HG02840 (cell line): Measurements from ENCODE around the gene TMEM238.
A peak's percentile ranks its signal among the peaks of the same experiment; 100 is the strongest.
"Not testable (repeated sequence)": the region's sequence is repeated elsewhere in the genome, so short reads cannot be mapped to it uniquely, and the experiment has no call there.

ENCODE experiments used
- ATAC-seq: cut with Tn5 transposase; IDR thresholded peaks from one replicate; pipeline ENCODE4 v1.9.1; 2021; ENCODE audit warnings: mild to moderate bottlenecking, moderate library complexity, moderate number of reproducible peaks; ENCODE audit not compliant: unreplicated experiment, low FRiP score

TMEM238 gene

GRCh38 chr19:55402509-55402908 is 18.4 kb upstream of the TMEM238 start:
- ATAC-seq, result no peak

DNA sequence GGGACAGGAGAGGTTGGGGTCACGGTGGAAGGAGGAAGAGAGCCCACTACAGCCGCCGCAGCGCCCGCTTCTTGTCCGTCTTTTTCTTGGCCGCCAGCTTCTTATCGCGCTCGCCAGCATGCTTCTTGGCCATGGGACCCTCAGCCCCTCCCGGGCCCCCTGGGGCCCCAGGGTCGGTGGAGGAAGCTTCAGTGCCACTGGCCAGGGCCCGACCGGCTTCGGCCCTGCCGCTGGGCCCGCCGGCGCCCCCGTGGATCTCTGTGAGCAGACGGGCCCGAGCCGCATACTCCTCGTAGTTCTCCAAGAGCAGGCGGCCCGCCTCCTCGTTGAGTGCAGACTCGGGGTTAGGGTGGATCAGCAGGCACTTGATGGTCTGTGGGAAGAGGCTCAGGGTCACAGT is 17.3 kb upstream of the TMEM238 start:
- not testable (repeated sequence) for ATAC-seq

DNA sequence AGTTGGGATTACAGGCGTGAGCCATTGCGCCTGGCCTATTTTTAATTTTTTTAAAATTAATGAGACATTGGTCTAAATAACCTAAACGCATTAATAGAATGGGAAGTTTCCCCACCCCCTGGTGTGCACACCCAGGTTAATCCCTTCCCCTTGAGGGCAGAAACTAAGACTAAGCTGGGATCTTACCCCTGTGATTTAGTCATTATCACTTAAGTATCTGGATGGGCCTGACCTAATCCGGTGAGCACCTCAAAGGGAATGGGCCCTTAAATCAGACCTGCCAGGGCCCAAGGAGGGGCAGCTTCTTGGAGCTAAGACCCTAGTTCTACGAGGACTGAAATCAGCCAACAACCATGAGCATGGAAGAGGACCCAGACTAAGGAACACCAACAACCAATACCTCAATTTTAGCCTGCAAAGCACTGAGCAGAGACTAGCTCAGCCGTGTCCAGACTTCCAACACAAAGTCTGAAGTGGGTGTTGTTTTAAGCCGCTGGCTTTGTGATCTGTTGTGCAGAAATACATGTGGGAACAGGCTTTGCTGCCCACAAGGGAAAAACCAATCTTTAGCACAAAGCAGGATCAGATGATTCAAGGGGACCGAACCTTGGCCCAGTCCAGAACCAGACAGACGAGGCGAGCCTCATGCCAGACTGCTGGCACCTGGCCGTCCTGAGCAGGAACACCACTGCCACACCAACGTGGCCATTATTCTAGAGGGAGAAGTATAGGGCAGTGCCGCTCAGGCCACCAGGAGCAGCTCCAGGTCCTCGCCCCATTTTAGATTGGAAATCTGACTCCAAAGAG is 16.4 kb upstream of the TMEM238 start:
- no peak for ATAC-seq

- no peak for ATAC-seq
Observed at GRCh38 chr19:55398200-55398925, 14.3 kb upstream of the TMEM238 start.

DNA sequence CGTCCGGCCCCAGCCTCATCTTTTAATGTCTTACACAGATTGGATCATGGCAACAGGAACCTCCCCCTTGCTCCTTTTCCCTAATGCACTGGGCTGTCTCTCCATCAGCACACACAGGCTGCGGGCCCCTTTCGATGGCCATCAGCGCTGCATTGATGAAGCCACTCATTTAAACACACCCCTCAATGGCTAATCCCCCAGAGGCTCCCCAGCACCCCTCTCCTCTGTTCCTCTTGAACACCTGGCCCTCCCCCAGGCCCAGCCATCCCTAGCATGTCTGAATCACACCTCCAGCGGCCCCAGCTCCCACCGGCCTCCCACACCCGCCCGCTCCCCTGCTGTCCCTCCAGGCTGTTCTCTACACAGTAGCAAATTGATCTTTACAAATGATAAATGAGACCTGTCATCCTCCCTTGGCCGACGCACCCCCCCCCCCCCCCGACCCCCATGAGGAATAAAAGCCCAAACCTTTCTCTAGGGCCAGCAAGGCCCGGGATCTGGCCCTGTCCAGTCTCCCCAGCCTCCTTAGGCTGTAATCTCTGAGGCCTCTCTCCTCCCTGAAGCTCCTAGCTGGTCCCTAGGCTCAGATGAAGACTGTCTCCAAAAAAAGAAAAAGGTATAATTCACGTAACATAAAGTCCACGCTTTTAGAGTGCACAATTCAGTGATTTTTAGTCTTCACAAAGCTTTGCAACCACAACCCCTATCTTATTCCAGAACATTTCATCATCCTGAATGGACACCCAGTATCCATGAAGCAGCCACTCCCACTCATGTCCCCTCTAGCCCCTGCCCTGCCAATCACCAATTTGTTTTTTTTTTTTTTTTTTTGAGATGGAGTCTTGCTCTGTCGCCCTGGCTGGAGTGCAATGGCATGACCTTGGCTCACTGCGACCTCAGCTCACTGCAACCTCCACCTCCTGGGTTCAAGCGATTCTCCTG is 9.0 kb upstream of the TMEM238 start:
- ATAC-seq, result no peak

- no peak for ATAC-seq
Observed at GRCh38 chr19:55391702-55392615, 7.9 kb upstream of the TMEM238 start.

DNA sequence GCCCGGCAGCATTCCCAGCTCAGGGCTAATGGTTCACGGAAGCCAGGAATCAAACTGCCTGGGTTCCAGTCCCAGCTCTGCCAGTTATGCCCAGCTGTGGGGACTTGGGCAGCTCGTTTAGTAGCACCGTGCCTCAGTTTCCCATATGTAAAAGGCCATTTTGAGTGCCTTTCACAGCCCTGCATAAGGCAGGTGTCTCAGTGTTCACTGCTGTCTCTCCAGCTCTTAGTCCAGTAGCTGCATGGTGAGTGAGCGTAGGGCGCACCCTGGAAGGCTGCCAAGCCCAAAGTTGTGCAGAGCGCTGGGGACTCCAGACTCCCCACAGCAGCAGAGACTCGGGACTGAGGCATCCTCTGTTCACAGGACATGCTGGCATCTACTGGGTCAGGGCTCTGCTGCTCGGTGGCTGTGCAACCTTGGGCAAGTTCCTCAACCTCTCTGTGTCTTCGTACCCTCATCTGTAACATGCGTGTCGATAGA is 7.1 kb upstream of the TMEM238 start:
- no peak for ATAC-seq

- no peak for ATAC-seq
Observed at GRCh38 chr19:55390461-55390880, 6.4 kb upstream of the TMEM238 start.

DNA sequence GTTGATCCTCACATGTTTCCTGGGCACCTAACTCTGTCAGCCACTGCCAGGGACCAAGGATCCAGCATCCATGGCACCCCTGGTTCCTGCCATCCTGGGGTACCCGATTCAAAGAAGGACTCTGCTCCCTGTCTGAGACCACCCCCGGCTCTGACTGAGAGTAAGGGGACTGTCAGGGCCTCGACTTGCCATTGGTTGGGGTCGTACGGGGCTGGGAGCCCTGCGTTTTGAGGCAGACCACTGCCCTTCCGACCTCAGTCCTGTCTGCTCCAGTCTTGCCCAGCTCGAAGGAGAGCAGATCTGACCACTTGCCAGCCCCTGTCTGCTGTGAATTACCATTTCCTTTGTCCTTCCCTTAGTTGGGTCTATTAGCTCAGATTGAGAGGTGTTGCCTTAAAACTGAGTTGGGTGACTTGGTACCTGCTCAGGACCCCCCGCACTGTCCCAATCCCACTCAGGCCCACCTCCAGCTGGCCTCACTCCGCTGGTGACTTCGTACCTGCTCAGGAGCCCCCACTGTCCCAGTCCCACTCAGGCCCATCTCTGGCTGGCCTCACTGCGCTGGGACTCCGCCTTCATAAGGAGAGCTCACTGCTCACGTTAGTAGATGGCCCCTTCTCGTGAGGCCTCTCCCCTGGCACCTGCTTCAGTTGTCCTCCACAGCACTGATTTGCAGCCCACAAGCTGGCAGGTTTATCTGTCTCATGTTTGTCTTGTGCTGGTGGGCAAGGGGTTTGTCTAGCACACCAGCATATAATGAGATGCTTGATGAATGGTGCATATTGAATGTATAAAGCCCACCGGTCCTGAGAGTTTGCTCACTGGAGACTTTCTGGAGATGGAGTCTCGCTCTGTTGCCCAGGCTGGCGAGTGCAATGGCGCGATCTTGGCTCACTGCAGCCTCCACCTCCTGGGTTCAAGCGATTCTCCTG is 5.6 kb upstream of the TMEM238 start:
- ATAC-seq, result no peak

- no peak for ATAC-seq
Observed at GRCh38 chr19:55387736-55388497, 3.8 kb upstream of the TMEM238 start.

DNA sequence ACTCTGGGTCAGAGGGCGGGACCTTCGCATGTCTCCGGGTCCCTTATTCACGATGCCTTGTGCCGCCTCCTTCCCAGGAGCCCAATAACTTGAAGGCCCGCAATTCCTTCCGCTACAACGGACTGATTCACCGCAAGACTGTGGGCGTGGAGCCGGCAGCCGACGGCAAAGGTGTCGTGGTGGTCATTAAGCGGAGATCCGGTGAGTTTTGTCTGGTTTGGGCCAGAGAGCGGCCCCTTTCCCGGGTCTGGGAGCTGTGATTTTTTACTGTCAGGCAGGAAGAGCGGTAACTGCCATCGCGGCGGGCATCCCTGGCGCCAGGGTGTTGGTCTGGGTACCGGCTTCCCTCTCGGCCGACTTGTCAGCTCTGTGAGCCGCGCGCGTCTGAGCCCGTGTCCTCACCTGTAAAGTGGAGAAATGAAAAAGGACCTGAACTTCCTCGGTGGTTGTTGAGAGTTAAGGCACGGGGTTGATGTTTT is 2.4 kb upstream of the TMEM238 start:
- no peak for ATAC-seq

- ATAC-seq, result peak; percentile 65
Observed at GRCh38 chr19:55385724-55386492, 1.8 kb upstream of the TMEM238 start, which contains the start of gene RPL28. RPL28 (plus strand) TSS chr19:55385932; CDS start chr19:55386358, 426 bp downstream.

GRCh38 chr19:55384920-55385723 is 1.0 kb upstream of the TMEM238 start:
- peak; percentile 57 for ATAC-seq

GRCh38 chr19:55383279-55384130 is 587 bp downstream of the TMEM238 start:
- no peak for ATAC-seq

DNA sequence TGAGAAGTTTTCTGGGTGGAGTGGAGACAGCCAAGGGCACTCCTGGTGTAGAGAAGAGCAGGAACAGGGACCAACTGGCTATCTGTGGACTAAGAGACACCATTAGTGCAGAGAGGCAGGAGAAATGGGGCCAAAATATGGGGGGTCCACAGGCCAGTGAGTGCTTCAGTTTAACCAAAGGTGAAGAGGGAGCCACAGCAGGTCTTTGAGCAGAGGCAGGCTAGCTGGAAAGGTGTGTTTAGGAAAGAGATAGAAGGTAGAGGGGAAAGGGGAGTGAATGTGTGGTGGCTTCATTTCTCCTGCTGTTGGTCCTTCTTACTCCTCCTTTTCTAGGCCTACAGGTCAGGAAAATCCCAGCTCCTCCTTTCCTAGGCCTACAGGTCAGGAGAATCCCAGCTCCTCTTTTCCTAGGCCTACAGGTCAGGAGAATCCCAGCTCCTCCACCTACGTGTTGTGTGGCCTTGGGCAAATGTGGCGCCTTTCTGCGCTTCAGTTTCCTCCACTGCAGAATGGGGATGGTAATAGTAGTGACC is 1.5 kb downstream of the TMEM238 start:
- ATAC-seq, result no peak
